ENCODE measurements around the gene KCNIP1.

DNA sequence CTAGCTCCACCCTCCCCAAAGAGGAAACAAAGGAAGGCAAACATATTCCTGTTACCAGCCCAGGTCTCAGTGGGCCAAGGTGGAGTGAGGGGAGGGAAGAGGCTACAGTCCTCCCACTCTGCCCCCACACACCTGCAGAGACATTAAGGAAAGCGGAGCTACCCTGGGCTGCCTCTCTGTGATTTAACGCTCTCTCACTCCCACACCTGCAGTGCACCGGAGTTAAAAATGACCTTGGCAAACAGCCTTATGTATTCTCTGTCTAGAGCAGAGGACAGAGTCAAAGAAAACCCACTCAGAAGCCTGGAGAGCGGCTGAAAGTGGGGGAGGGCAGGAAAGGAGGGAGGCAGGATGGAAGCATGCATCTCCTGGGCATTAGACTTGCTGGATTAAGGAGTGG is 32.7 kb downstream of the KCNIP1 start:
- no peak for TF ChIP-seq YY1 (IDR thresholded peaks at IDR 0.05; ENCODE audit: low read depth, low read length)
- TF ChIP-seq GTF2F1 (IDR thresholded peaks at IDR 0.05; ENCODE audit: borderline replicate concordance, low read depth, low read length), result no peak
- TF ChIP-seq, protein P1, sequence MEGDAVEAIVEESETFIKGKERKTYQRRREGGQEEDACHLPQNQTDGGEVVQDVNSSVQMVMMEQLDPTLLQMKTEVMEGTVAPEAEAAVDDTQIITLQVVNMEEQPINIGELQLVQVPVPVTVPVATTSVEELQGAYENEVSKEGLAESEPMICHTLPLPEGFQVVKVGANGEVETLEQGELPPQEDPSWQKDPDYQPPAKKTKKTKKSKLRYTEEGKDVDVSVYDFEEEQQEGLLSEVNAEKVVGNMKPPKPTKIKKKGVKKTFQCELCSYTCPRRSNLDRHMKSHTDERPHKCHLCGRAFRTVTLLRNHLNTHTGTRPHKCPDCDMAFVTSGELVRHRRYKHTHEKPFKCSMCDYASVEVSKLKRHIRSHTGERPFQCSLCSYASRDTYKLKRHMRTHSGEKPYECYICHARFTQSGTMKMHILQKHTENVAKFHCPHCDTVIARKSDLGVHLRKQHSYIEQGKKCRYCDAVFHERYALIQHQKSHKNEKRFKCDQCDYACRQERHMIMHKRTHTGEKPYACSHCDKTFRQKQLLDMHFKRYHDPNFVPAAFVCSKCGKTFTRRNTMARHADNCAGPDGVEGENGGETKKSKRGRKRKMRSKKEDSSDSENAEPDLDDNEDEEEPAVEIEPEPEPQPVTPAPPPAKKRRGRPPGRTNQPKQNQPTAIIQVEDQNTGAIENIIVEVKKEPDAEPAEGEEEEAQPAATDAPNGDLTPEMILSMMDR (IDR thresholded peaks at IDR 0.05; ENCODE audit: control extremely low read depth in 1 of 3, insufficient read depth in 1 of 3, low read depth in 1 of 3, low read length in 3 of 3), result no peak
- TF ChIP-seq RNF2 (IDR thresholded peaks at IDR 0.05; ENCODE audit: borderline replicate concordance, low read depth, low read length, missing control alignments, poor library complexity, severe bottlenecking), result no peak
- TF ChIP-seq POLR2A (IDR thresholded peaks at IDR 0.05; ENCODE audit: control extremely low read depth in 1 of 2, low read depth in 2 of 2, low read length in 2 of 2), result no peak
- no peak for TF ChIP-seq TAF1 (IDR thresholded peaks at IDR 0.05; ENCODE audit: low read depth, low read length)
- TF ChIP-seq POLR2AphosphoS5 (IDR thresholded peaks at IDR 0.05; ENCODE audit: low read depth, low read length), result no peak
- TF ChIP-seq SAP30 (IDR thresholded peaks at IDR 0.05; ENCODE audit: insufficient read depth, insufficient replicate concordance, low read length), result no peak
- no peak for TF ChIP-seq CEBPB (IDR thresholded peaks at IDR 0.05; ENCODE audit: low read depth, low read length)
- TF ChIP-seq FOSL1 (IDR thresholded peaks at IDR 0.05; ENCODE audit: insufficient read depth, low read depth, low read length), result no peak
- no peak for TF ChIP-seq SIN3A (conservative IDR thresholded peaks at IDR 0.05 in 1 of 2, IDR thresholded peaks at IDR 0.05 in 1 of 2; ENCODE audit: low read depth in 1 of 2, low read length in 2 of 2)

Measured in H1 (cell line).